ENCODE data around the gene ESPL1.
"Not testable (repeated sequence)": the region's sequence is repeated elsewhere in the genome, so short reads cannot be mapped to it uniquely, and the experiment has no call there.

ESPL1 gene

GRCh38 chr12:53299101-53299453 is 31.0 kb downstream of the ESPL1 start:
- DNase-seq (ENCODE audit: low spot score) (peak; percentile 46), FAIRE-seq (no peak)

- DNase-seq (ENCODE audit: low spot score) = peak; percentile 79
- no peak for FAIRE-seq
Observed at GRCh38 chr12:53299454-53300180, 31.5 kb downstream of the ESPL1 start, which contains the start of gene MYG1. MYG1 (plus strand) TSS chr12:53299695; CDS start chr12:53299738, 43 bp downstream.

- DNase-seq (ENCODE audit: low spot score) (peak; percentile 13), FAIRE-seq (no peak)
Observed at GRCh38 chr12:53300187-53300586, 32.1 kb downstream of the ESPL1 start.

GRCh38 chr12:53302903-53303302 is 34.8 kb downstream of the ESPL1 start:
- DNase-seq (ENCODE audit: low spot score) (no peak), FAIRE-seq (no peak)

GRCh38 chr12:53306826-53307225 is 38.7 kb downstream of the ESPL1 start:
- FAIRE-seq = no peak
- no peak for DNase-seq (ENCODE audit: low spot score)

GRCh38 chr12:53308276-53308675 is 40.2 kb downstream of the ESPL1 start:
- DNase-seq (ENCODE audit: low spot score) = no peak
- FAIRE-seq = no peak

GRCh38 chr12:53313996-53314395 is 45.9 kb downstream of the ESPL1 start:
- FAIRE-seq (no peak), DNase-seq (ENCODE audit: low spot score) (no peak)

GRCh38 chr12:53320352-53321195 is 52.5 kb downstream of the ESPL1 start:
- FAIRE-seq (no peak), DNase-seq (ENCODE audit: low spot score) (no peak)

GRCh38 chr12:53324113-53324778 is 56.1 kb downstream of the ESPL1 start:
- FAIRE-seq (no peak), DNase-seq (ENCODE audit: low spot score) (no peak)

- no peak for FAIRE-seq
- DNase-seq (ENCODE audit: low spot score) = peak; percentile 77
Observed at GRCh38 chr12:53324779-53325510, 56.8 kb downstream of the ESPL1 start.

GRCh38 chr12:53325511-53326061 is 57.5 kb downstream of the ESPL1 start:
- DNase-seq (ENCODE audit: low spot score) = no peak
- no peak for FAIRE-seq

- DNase-seq (ENCODE audit: low spot score) (no peak), FAIRE-seq (no peak)
Observed at GRCh38 chr12:53326460-53327185, 58.5 kb downstream of the ESPL1 start.

GRCh38 chr12:53327435-53328042 is 59.4 kb downstream of the ESPL1 start:
- FAIRE-seq = no peak
- no peak for DNase-seq (ENCODE audit: low spot score)

GRCh38 chr12:53328043-53328435 is 59.9 kb downstream of the ESPL1 start:
- no peak for DNase-seq (ENCODE audit: low spot score)
- no peak for FAIRE-seq

GRCh38 chr12:53330671-53331070 is 62.6 kb downstream of the ESPL1 start:
- DNase-seq (ENCODE audit: low spot score) (no peak), FAIRE-seq (no peak)

GRCh38 chr12:53332339-53332738 is 64.2 kb downstream of the ESPL1 start:
- DNase-seq (ENCODE audit: low spot score); FAIRE-seq: not testable (repeated sequence)

- no peak for DNase-seq (ENCODE audit: low spot score)
- FAIRE-seq = no peak
Observed at GRCh38 chr12:53332744-53333143, 64.6 kb downstream of the ESPL1 start.

- no peak for FAIRE-seq
- no peak for DNase-seq (ENCODE audit: low spot score)
Observed at GRCh38 chr12:53333289-53333688, 65.2 kb downstream of the ESPL1 start.

- DNase-seq (ENCODE audit: low spot score) (no peak), FAIRE-seq (no peak)
Observed at GRCh38 chr12:53333845-53334244, 65.7 kb downstream of the ESPL1 start.

GRCh38 chr12:53334822-53335221 is 66.7 kb downstream of the ESPL1 start:
- FAIRE-seq (no peak), DNase-seq (ENCODE audit: low spot score) (no peak)
